Coronary artery (tissue), 2 donors: Measurements from ENCODE around the gene FRMD8.
A peak's percentile ranks its signal among the peaks of the same experiment; 100 is the strongest.

Experiments used
- DNase-seq: peaks from one replicate; pipeline ENCODE4 v3.0.0-alpha.2; 2017; ENCODE audit warnings: low spot score
- H3K27ac ChIP-seq, 2 donors: fragments of 200-600 bp; sonication (generic); one replicate each; pipeline ENCODE4 v1.5.1; 2016 to 2019
- H3K4me3 ChIP-seq: fragments of 200-600 bp; sonication (generic); 2 replicates; pipeline ENCODE4 v1.5.1; 2016; ENCODE audit warnings: mild to moderate bottlenecking, moderate library complexity
- TF ChIP-seq, protein P1 (sequence below): fragments of 200-600 bp; sonication (generic); IDR thresholded peaks from one replicate; pipeline ENCODE4 v1.5.1; 2019; ENCODE audit warnings: antibody characterized with exemption

FRMD8 gene

DNA sequence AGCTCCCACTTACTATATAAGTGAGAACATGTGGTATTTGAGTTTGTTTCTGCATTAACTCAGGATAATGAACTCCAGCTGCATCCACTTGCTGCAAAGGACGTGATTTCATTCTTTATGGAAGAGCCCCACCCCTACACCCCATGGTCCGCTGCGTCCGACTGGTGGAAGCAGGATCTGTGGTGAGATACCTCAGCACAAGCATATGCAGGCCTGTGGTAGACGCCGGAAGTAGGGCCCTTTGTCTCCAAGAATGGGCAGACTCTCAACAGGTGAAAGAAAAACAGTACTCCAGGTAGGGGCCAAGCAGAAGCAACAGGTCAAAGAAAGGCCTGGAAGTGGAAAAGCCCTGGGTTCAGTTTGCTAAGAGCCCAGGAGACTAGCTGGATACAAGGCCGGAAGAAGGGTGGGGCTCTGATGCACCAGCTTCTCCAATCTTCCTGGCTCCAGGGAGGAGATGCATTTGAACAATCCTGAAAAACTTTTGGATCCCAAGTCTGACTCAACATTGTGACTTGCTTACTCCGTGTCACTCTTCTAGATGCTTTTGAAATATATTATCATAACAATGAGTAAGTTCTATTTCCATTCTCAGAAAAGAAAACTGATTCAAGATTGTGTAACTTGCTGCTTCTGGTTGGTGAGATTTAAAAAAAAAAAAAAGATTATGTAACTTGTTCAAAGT is 66.5 kb downstream of the FRMD8 start:
- peak overlapping the region; percentile 88 to 94 for H3K27ac ChIP-seq
- peak; percentile 77 for DNase-seq
- TF ChIP-seq, protein P1, sequence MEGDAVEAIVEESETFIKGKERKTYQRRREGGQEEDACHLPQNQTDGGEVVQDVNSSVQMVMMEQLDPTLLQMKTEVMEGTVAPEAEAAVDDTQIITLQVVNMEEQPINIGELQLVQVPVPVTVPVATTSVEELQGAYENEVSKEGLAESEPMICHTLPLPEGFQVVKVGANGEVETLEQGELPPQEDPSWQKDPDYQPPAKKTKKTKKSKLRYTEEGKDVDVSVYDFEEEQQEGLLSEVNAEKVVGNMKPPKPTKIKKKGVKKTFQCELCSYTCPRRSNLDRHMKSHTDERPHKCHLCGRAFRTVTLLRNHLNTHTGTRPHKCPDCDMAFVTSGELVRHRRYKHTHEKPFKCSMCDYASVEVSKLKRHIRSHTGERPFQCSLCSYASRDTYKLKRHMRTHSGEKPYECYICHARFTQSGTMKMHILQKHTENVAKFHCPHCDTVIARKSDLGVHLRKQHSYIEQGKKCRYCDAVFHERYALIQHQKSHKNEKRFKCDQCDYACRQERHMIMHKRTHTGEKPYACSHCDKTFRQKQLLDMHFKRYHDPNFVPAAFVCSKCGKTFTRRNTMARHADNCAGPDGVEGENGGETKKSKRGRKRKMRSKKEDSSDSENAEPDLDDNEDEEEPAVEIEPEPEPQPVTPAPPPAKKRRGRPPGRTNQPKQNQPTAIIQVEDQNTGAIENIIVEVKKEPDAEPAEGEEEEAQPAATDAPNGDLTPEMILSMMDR, result no peak
- H3K4me3 ChIP-seq, result no peak overlapping the region

DNA sequence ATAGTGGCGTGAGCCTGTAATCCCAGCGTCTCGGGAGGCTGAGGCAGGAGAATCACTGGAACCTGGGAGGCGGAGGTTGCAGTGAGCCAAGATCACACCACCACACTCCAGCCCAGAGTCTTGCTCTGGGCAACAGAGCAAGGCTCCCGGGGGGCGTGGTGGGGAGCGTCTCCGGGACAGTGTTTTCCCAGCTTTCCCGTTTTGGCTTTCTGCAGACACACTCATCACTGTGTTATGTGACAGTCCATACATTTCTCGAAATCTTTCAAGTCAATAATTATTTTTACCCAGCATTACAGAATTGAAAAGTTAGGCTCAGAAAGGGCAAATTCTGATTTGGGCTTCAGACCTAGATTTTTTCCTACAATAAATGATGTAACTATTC is 67.9 kb downstream of the FRMD8 start:
- Histone ChIP-seq H3K27ac (peak overlapping the region; percentile 88 to 94), H3K4me3 (peak overlapping the region; percentile 72)
- TF ChIP-seq, protein P1, result no peak
- DNase-seq, result peak; percentile 76

DNA sequence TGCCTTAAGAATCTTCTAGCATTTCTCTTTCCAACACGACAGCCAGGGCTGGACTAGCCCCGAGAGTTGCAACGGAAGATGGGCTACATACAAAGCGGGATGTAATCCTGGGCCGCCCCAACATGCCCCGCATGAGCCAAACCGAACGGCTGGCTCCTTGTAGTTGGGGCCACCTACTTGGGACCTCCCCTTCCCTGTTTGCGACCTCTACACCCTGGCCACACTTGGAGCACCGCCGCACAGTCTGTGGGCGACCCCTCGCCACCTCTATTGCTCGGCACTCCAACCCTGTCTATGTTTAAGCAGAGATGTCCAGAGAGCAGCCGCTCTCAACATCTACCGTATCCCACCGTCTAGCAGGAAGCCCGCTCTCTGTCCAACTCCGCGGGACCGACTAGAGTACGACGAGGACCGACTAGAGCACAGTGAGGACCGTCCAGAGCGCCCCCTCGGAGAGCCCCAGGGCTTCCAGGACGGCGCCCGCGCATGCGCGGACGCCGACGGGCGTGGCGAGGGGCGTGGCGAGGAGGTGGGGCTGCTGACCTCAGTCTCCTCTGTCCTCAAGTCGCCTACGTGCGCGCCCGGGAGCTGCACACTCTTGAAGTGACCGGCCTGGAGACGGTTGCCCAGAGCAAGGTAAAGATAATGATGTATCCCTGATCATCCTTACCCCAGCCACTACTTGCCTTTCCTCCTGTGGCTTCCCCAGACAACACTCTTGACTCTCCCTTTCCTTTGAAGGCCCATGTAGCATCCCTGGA is 68.4 kb downstream of the FRMD8 start:
- Histone ChIP-seq H3K27ac (peak overlapping the region; percentile 88 to 94), H3K4me3 (peak overlapping the region; percentile 72)
- peak; percentile 92 for DNase-seq
- TF ChIP-seq, protein P1, result no peak

DNA sequence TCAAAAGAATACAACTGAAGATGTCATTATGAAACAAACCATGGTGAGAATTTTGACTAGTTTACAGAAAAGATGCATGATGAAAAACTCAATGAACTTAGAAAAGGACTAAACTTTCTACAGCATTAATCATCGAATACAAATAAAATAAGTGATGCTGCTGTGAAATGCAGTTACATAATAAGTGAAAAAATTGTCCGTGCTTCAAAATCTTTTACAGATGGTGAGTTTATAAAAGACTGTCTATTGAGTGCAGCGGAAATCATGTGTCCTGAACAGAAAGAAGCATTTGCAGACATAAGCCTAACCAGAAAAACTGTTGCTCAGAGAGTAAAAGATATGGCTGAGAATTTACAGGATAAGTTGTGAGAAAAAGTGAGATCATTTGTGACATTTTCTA is 70.0 kb downstream of the FRMD8 start:
- Histone ChIP-seq H3K4me3 (no peak overlapping the region), H3K27ac (no peak overlapping the region)
- TF ChIP-seq, protein P1, result no peak
- no peak for DNase-seq

DNA sequence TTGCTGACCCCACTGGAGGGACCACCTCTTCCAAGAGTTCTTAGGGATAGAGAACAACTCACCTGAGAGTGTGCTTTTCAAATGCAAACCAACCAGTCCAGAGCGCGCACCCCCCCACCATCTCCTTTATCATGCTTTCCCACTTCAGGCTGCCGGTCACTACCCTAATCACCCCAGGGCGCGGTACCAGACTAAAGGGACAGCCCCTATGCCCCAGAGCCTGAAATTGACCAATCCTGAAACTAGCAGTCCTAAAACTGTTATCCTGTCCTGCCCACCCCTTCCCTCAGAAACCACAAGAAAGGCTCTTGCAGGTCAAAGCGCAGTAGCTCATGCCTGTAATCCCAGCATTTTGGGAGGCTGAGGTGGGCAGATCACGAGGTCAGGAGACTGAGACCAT is 73.1 kb downstream of the FRMD8 start:
- Histone ChIP-seq H3K27ac (no peak overlapping the region), H3K4me3 (no peak overlapping the region)
- DNase-seq, result no peak
- TF ChIP-seq, protein P1, result no peak
